Right lobe of liver (tissue), 4 donors: ENCODE data around the gene IRF2BP2.

Experiments
- POLR2A ChIP-seq: fragments of 450-650 bp; IDR thresholded peaks from one replicate; pipeline ENCODE4 v1.6.1; 2017; ENCODE audit warnings: antibody characterized with exemption, mild to moderate bottlenecking
- TF ChIP-seq, protein P1 (sequence below), 4 donors: fragments of 200-600 bp in 3 of 4; fragments of 450-650 bp in 1 of 4; IDR thresholded peaks; one replicate each; pipeline versions ENCODE4 v1.5.1 to v1.8.0; 2016 to 2022; ENCODE audit warnings: antibody characterized with exemption in 4 of 4, mild to moderate bottlenecking in 2 of 4
- donor health status: DM: no; HTN: no; CAD: no.
- donor health status: DM: no; HTN: no; CAD: no.
- donor health status: DM: no; HTN: yes; CAD: no.

- TF ChIP-seq, protein P1, sequence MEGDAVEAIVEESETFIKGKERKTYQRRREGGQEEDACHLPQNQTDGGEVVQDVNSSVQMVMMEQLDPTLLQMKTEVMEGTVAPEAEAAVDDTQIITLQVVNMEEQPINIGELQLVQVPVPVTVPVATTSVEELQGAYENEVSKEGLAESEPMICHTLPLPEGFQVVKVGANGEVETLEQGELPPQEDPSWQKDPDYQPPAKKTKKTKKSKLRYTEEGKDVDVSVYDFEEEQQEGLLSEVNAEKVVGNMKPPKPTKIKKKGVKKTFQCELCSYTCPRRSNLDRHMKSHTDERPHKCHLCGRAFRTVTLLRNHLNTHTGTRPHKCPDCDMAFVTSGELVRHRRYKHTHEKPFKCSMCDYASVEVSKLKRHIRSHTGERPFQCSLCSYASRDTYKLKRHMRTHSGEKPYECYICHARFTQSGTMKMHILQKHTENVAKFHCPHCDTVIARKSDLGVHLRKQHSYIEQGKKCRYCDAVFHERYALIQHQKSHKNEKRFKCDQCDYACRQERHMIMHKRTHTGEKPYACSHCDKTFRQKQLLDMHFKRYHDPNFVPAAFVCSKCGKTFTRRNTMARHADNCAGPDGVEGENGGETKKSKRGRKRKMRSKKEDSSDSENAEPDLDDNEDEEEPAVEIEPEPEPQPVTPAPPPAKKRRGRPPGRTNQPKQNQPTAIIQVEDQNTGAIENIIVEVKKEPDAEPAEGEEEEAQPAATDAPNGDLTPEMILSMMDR (IDR thresholded peaks at IDR 0.05), result no peak
- no peak for TF ChIP-seq POLR2A
Measured at GRCh38 chr1:234554698-234555311, 55.2 kb downstream of the IRF2BP2 start.
